Choroid plexus epithelial cell (primary cell): ENCODE data around the gene VPS13D.

Experiments
- DNase-seq: peaks from one replicate; pipeline ENCODE4 v3.0.0-alpha.2; 2010; ENCODE audit warnings: low read depth
- H3K4me3 ChIP-seq: 2 replicates; pipeline ENCODE4 v1.5.1; 2011; ENCODE audit warnings: low read depth, mild to moderate bottlenecking, control low read depth, low read length, moderate library complexity
- CTCF ChIP-seq: conservative IDR thresholded peaks from 2 replicates; pipeline ENCODE4 v1.5.1; 2011; ENCODE audit warnings: low read depth, mild to moderate bottlenecking, control low read depth, inconsistent platforms, low read length, moderate library complexity

The VPS13D gene

GRCh38 chr1:12204754-12205658 lies 24.8 kb upstream of the VPS13D start:
- TF ChIP-seq CTCF = no peak
- DNase-seq = no peak
- no peak overlapping the region for H3K4me3 ChIP-seq

- H3K4me3 ChIP-seq = no peak overlapping the region
- TF ChIP-seq CTCF = no peak
- DNase-seq = no peak
These were observed 23.6 kb upstream of the VPS13D start for GRCh38 chr1:12206238-12206637.

GRCh38 chr1:12206792-12207424 lies 22.9 kb upstream of the VPS13D start:
- no peak overlapping the region for H3K4me3 ChIP-seq
- no peak for DNase-seq
- no peak for TF ChIP-seq CTCF

GRCh38 chr1:12208271-12208670 lies 21.6 kb upstream of the VPS13D start:
- TF ChIP-seq CTCF = no peak
- no peak for DNase-seq
- no peak overlapping the region for H3K4me3 ChIP-seq

- DNase-seq = peak; percentile 84
- TF ChIP-seq CTCF = peak; percentile 93
- H3K4me3 ChIP-seq = no peak overlapping the region
These were observed 20.9 kb upstream of the VPS13D start for GRCh38 chr1:12208764-12209494.

- no peak overlapping the region for H3K4me3 ChIP-seq
- TF ChIP-seq CTCF = no peak
- no peak for DNase-seq
These were observed 20.4 kb upstream of the VPS13D start for GRCh38 chr1:12209495-12209832.
